ENCODE measurements around the gene VAV2. TPM values are rescaled to one million over a fixed set of nuclear protein-coding genes. Genes with fewer than 3 reads are reported as not detected.

VAV2 gene
- total and polyA plus RNA-seq, 2 experiments from 2014 or later = 8.1 to 28.9 TPM

DNA sequence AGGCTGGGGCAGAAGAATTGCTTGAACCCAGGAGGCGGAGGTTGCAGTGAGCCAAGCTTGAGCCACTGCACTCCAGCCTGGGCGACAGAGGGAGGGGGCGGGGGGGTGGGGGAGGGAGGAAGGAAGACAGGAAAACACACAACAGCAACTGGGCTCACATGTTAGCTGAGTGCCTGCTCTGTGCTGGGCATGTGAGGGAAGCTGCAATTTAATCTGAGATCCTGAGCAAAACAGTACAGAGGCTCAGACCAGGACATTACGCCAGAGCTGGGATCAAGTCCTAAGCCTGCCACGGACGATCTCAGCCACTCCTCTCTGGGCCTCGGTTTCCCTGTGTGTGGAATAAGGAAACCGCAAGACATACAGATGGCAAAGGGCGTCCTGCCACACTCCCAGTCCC, 119.1 kb downstream of the VAV2 start:
- no peaks in the 10 kb centered on the region for H3K4me1 ChIP-seq (ENCODE audit: insufficient read depth)

GRCh38 chr9:133870598-133871595, 121.2 kb downstream of the VAV2 start:
- no peak overlapping the region; the same call in 2 of the 3 replicates for H3K4me3 Mint-ChIP-seq
- peaks cover 6% of the 10 kb centered on the region for H3K27me3 Mint-ChIP-seq (ENCODE audit: insufficient read depth, low read depth, poor library complexity)
- no peaks in the 10 kb centered on the region for H3K36me3 ChIP-seq (ENCODE audit: insufficient read depth)
- peaks cover 34% of the 10 kb centered on the region for H3K79me2 ChIP-seq (replicated peaks; ENCODE audit: insufficient read depth)
- peaks cover 8% of the 10 kb centered on the region for H3K36me3 Mint-ChIP-seq (ENCODE audit: low read depth)
- no peak overlapping the region for H3K4me2 ChIP-seq
- DNase-seq (ENCODE audit: low spot score) (no peak), ATAC-seq (no peak)
- peaks cover 18% of the 10 kb centered on the region for H3K4me1 Mint-ChIP-seq
- H3F3A ChIP-seq (replicated peaks; ENCODE audit: low read depth) = no peaks in the 10 kb centered on the region
- no peak overlapping the region for H2AFZ ChIP-seq
- no peak overlapping the region for H3K27ac Mint-ChIP-seq
- H3K27me3 ChIP-seq (ENCODE audit: insufficient read depth) = no peaks in the 10 kb centered on the region
- H3K4me1 ChIP-seq (ENCODE audit: insufficient read depth) = no peaks in the 10 kb centered on the region
- H4K20me1 ChIP-seq (replicated peaks; ENCODE audit: insufficient read depth) = no peaks in the 10 kb centered on the region; the same call in none of the 2 replicates
- H3K9me2 ChIP-seq (ENCODE audit: insufficient read depth) = no peaks in the 10 kb centered on the region
- H3K4me3 ChIP-seq = no peak overlapping the region
- peaks cover 5% of the 10 kb centered on the region for H3K9me3 Mint-ChIP-seq
- 0 out of 2 replicates have a peak overlapping the region, but pooled peaks have one; percentile 55 for H3K27ac ChIP-seq (ENCODE audit: low read depth)
- TF ChIP-seq ZNF114 (CRISPR knock-in tag; IDR thresholded peaks at IDR 0.05) = no peak
- TF ChIP-seq ZNF462 (CRISPR knock-in tag; IDR thresholded peaks at IDR 0.05) = no peak
- TF ChIP-seq JUNB (IDR thresholded peaks at IDR 0.05; ENCODE audit: unreplicated experiment) = no peak
- TF ChIP-seq REST (IDR thresholded peaks at IDR 0.05; ENCODE audit: unreplicated experiment) = no peak
- TF ChIP-seq STAT1 (IDR thresholded peaks at IDR 0.05; ENCODE audit: unreplicated experiment) = no peak
- no peak for TF ChIP-seq EZH2 (IDR thresholded peaks at IDR 0.05; ENCODE audit: low read depth, unreplicated experiment)

More for the DNA sequence above, 119.1 kb downstream of the VAV2 start:
- Histone ChIP-seq H2AFZ (no peak overlapping the region), H3K36me3 (ENCODE audit: insufficient read depth) (no peaks in the 10 kb centered on the region), H3K79me2 (replicated peaks; ENCODE audit: insufficient read depth) (peaks cover 28% of the 10 kb centered on the region), H3F3A (replicated peaks; ENCODE audit: low read depth) (no peaks in the 10 kb centered on the region), H3K27me3 (ENCODE audit: insufficient read depth) (no peaks in the 10 kb centered on the region), H3K9me2 (ENCODE audit: insufficient read depth) (no peaks in the 10 kb centered on the region), H3K4me3 (no peak overlapping the region), H4K20me1 (replicated peaks; ENCODE audit: insufficient read depth) (no peaks in the 10 kb centered on the region; the same call in none of the 2 replicates), H3K27ac (ENCODE audit: low read depth) (no peak overlapping the region), H3K4me2 (no peak overlapping the region)
- Mint-ChIP-seq H3K4me3 (no peak overlapping the region), H3K9me3 (no peaks in the 10 kb centered on the region; the same call in 2 of the 3 replicates), H3K36me3 (ENCODE audit: low read depth) (peaks cover 3% of the 10 kb centered on the region; the same call in 1 of the 3 replicates), H3K27ac (no peak overlapping the region), H3K27me3 (ENCODE audit: insufficient read depth, low read depth, poor library complexity) (peaks cover 7% of the 10 kb centered on the region), H3K4me1 (peaks cover 30% of the 10 kb centered on the region)
- TF ChIP-seq CREB1 (CRISPR knock-in tag; IDR thresholded peaks at IDR 0.05; ENCODE audit: low read depth) = no peak
- TF ChIP-seq, protein P1, sequence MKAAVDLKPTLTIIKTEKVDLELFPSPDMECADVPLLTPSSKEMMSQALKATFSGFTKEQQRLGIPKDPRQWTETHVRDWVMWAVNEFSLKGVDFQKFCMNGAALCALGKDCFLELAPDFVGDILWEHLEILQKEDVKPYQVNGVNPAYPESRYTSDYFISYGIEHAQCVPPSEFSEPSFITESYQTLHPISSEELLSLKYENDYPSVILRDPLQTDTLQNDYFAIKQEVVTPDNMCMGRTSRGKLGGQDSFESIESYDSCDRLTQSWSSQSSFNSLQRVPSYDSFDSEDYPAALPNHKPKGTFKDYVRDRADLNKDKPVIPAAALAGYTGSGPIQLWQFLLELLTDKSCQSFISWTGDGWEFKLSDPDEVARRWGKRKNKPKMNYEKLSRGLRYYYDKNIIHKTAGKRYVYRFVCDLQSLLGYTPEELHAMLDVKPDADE (IDR thresholded peaks at IDR 0.05) = no peak
- TF ChIP-seq EZH2 (IDR thresholded peaks at IDR 0.05; ENCODE audit: low read depth, unreplicated experiment) = no peak
- no peak for TF ChIP-seq ZNF114 (CRISPR knock-in tag; IDR thresholded peaks at IDR 0.05)
- TF ChIP-seq POLR2AphosphoS5 (IDR thresholded peaks at IDR 0.05; ENCODE audit: low read depth) = no peak
- TF ChIP-seq JUNB (IDR thresholded peaks at IDR 0.05; ENCODE audit: unreplicated experiment) = no peak
- no peak for ATAC-seq
- DNase-seq (ENCODE audit: low spot score) = no peak

Measured in GM23338 (cell line).